GM19397 (cell line): ENCODE data around the gene TMEM178B.
"Not testable (repeated sequence)": the region's sequence is repeated elsewhere in the genome, so short reads cannot be mapped to it uniquely, and the experiment has no call there.

Experiments used
- ATAC-seq: cut with Tn5 transposase; IDR thresholded peaks from one replicate; pipeline ENCODE4 v1.9.1; 2021; ENCODE audit warnings: mild to moderate bottlenecking, moderate library complexity; ENCODE audit not compliant: unreplicated experiment

The TMEM178B gene

DNA sequence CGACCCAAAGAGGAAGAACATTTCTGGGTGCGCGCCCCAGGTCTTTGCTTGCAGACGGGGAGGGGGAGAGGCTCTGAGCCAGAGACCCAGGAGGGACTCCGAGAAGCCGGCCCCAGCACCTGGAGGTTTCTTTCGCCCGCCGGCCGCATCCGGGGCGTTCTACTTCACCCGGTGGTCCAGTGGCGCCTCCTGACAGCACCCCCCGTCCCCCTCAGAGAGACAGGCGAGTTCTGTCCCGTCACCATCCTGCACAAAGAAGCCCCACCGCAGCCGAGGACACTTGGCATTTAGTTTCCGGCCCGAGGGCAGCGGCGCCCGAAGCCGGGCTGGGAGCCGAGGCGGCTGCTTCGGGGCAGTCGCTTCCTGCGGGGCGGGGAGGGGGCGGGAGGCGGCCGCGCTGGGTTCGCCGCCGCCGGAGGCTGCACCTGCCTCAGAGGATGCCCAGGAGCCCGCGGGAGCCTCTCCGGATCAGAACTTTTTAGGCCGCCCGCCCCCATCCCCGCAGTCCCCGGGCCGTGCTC lies at the start of gene TMEM178B:
Gene TMEM178B (plus strand): TSS at position 424 of the 521 bp plus-strand sequence.
- no peak for ATAC-seq

DNA sequence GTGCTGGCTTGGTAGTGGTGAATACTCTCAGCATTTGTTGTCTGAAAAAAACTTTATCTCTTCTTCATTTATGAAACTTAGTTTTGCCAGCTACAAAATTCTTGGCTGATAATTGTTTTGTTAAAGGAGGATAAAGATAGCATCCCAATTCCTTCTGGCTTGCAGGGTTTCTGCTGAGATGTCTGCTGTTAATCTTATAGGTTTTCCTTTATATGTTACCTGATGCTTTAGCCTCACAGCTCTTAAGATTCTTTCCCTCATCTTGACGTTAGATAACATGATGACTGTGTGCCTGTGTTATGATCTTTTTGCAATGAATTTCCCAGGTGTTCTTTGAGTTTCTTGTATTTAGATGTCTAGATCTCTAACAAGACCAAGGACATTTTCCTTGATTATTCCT lies 49.2 kb upstream of the TMEM178B start:
- ATAC-seq = no peak

GRCh38 chr7:141027043-141027442 lies 46.8 kb upstream of the TMEM178B start:
- ATAC-seq = no peak

DNA sequence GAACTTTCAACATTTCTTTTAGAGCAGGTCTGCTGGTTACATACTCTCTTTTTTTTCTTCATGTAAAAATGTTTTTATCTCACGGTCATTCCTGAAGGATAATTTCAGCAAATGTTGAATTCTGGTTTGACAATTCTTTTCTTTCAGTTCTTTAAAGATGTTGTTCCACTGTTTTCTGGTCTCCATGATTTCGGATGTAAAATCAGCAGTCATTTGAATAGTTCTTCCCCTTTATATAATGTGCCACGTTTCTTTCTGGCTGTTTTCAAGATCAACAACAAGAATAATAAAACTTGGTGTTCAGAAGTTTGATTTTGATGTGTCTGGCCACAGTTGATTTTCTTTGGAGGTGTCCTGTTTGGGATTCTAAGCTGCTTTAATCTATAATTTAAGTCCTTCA lies 45.1 kb upstream of the TMEM178B start:
- ATAC-seq = no peak

DNA sequence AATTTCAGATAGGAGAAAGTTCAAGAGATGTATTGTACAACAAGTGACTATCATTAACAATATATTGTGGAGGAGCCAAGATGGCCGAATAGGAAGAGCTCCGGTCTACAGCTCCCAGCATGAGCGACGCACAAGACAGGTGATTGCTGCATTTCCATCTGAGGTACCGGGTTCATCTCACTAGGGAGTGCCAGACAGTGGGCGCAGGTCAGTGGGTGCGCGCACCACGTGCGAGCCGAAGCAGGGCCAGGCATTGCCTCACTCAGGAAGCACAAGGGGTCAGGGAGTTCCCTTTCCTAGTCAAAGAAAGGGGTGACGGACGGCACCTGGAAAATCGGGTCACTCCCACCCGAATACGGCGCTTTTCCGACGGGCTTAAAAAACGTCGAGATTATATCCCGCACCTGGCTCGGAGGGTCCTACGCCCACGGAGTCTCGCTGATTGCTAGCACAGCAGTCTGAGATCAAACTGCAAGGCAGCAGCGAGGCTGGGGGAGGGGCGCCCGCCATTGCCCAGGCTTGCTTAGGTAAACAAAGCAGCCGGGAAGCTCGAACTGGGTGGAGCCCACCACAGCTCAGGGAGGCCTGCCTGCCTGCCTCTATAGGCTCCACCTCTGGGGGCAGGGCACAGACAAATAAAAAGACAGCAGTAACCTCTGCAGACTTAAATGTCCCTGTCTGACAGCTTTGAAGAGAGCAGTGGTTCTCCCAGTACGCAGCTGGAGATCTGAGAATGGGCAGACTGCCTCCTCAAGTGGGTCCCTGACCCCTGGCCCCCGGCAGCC lies 41.1 kb upstream of the TMEM178B start:
- ATAC-seq = not testable (repeated sequence)

DNA sequence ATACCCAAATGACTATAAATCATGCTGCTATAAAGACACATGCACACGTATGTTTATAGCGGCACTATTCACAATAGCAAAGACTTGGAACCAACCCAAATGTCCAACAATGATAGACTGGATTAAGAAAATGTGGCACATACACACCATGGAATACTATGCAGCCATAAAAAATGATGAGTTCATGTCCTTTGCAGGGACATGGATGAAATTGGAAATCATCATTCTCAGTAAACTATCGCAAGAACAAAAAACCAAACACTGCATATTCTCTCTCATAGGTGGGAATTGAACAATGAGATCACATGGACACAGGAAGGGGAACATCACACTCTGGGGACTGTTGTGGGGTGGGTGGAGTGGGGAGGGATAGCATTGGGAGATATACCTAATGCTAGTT lies 35.8 kb upstream of the TMEM178B start:
- ATAC-seq = not testable (repeated sequence)

DNA sequence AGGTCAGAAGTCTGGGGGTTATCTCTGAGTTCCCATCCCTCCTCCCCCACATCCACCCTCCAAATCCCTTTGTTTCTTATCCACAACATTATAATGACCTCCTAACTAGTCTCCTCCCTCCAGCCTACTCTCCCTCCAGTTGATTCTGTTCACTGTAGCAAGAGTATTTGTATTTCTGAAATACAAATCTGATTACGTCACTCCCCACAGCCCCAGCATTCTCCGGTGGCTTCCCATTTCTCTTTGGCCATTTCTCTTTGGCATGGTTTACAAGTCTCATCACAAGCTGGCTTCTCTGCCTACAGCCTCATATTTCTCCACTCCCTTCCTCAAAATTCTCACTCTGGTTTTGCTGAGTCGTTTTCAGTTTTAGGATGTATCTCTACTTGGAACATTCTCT lies 34.5 kb upstream of the TMEM178B start:
- ATAC-seq = no peak

DNA sequence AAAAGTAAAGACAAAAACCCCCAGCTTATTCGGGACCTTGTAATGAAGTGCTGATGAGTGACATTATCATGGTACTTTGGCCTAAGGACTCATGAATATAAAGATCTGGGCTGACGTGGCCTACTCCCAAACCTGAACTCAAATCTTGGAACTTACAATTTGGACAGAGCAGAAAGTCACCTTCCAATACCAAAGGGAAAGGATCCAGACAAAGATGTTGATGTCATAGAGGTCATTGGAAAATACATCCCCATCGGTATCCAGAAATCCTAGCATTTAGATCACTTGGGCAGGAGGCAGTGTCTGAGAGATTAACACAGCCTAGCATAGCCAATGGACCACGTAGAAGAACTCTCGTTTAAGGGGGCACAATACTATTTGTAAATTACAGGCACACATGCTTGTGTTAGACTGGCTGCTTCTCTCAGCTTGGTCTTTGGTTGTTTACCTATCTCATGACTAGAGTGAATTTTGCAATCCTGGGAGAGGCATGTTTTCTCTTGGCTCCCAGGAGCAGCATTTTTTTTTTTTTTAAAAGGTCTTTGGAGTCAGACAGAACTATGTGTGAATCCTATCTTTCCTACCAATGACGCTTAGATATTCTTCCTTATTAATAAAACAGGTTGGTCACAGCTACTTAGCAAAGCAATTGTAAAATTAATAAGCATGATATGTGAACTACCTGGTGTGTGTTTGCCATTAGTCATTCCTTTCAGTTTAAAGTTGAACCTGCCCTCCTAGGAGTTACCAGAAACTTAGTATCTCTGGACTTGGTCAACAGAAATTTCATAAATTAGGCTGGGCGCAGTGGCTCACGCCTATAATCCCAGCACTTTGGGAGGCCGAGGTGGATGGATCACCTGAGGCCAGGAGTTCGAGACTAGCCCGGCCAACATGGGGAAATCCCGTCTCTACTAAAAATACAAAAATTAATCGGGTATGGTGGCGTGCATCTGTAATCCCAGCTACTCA lies 31.4 kb upstream of the TMEM178B start:
- ATAC-seq = no peak

DNA sequence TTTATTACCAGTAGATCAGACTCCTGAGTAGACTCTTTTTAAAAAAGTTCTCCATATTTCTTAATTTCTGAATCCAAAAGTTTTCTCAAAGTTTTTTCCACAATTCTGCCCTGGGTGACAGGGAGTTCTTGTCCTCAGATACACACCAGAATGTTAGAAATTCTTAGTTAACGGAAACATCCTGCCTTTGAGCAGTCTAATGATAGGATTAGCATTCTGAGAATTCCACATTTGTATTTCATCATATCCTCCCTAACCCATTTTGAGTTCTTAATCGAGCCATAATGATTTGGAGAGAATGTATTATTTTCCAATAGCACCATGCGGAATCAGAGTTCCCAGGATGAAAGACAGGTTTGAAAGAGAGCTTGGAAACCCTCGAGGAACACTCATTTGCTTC lies 30.2 kb upstream of the TMEM178B start:
- no peak for ATAC-seq

- no peak for ATAC-seq
These were observed 28.6 kb upstream of the TMEM178B start for GRCh38 chr7:141045126-141045841.

DNA sequence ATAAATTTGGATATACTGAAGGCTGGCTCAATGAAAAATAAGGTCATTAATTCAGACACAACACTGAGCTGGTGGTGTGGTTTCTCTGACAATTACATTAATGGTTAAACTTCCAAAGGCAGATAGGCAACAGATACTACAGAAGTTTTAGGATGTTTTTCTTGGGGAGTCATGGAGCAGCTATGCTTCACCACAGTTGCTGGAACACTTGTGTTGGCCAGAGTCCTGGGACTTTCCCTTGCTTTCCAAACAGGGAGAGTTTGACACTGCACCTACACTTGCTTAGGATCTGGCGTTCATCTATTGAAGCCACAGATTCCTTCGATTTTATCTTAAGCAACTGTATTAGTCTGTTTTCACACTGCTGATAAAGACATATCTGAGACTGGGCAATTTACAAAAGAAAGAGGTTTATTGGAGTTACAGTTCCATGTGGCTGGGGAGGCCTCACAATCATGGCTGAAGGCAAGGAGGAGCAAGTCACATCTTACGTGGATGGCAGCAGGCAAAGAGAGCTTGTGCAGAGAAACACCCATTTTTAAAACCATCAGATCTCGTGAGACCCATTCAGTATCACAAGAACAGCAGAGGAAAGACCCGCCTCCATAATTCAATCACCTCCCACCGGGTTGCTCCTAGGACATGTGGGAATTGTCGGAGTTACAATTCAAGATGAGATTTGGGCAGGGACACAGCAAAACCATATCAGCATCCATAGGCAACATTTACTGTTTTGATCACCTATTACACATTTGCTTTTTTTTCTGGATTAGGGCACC lies 27.8 kb upstream of the TMEM178B start:
- no peak for ATAC-seq

- no peak for ATAC-seq
These were observed 20.2 kb upstream of the TMEM178B start for GRCh38 chr7:141053626-141054025.

GRCh38 chr7:141055146-141055545 lies 18.7 kb upstream of the TMEM178B start:
- no peak for ATAC-seq

- no peak for ATAC-seq
These were observed 16.1 kb upstream of the TMEM178B start for GRCh38 chr7:141057788-141058187.

DNA sequence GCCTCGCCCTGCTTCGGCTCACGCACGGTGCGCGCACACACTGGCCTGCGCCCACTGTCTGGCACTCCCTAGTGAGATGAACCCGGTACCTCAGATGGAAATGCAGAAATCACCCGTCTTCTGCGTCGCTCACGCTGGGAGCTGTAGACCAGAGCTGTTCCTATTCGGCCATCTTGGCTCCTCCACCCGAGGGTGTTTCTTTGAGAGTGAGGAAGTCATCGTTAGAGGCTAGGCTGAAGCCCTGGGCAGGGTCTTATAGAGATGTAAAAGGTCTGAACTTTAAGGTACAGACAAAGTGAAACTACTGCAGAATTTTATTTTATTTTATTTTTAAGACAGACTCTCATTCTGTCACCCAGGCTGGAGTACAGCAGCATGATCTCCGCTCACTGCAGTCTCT lies 6.0 kb upstream of the TMEM178B start:
- ATAC-seq = not testable (repeated sequence)

GRCh38 chr7:141071260-141071854 lies 2.5 kb upstream of the TMEM178B start:
- no peak for ATAC-seq

DNA sequence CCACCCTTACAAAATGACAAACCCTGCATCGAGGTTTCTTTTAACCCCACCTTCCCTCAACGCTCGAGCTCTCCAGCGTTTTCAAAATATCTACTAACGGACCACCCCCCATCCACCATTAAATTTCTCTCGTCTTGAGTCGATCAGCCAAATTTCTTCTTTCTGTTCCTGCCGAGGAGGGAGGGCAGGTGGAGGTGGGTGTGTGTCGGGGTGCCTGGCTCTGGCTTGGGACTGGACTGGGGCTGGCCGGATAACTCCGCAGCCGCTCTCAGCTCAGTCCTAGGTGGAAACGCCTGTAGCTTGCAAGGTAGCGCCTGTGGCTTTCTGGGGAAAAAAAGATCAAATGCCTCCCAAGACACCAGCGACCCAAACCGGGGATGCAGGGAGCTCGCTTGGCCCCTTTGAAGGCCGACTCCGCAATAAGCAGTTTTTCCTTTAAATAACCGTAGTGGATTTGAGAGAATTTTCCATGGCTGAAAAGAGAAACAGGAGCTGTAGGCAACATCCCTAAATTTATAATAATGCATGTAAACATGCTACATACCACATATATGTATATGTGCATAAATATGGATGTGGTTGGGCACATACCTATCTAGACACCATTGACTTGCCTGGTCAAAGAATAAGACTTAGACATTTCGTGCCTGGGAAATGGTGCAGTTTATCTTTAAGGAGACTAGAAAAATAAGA lies 1.9 kb upstream of the TMEM178B start:
- no peak for ATAC-seq

DNA sequence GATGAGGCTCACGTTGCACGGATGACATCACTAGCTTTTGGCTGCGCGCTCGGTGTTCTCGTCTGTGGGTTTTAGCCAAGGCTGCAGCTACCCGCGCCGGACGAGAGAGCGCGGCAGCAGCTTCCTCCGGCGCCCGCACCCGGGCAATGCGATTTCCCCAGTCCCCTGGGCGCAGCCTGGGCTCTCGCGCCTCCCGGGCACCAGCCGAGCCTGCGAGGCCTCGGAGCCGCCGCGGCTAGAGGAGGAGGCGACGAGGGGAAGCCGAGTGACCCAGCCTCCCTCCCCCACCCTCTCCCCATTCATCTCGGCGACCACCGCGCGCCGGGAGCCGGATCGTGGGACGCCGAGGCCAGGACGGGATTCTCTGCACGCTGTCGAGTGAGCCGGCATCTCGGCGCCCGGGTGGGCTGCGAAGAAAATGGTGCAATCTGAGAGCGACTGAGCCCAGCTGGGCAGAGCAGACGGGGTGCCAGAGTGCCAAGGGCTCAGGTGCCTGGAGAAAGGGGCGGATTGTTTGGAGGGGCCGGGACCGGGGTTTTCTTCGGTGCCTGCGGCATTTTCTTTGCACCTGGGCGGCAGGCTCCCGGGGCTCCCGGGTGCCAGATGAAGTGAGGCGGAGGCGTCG lies 1.2 kb upstream of the TMEM178B start:
- no peak for ATAC-seq

DNA sequence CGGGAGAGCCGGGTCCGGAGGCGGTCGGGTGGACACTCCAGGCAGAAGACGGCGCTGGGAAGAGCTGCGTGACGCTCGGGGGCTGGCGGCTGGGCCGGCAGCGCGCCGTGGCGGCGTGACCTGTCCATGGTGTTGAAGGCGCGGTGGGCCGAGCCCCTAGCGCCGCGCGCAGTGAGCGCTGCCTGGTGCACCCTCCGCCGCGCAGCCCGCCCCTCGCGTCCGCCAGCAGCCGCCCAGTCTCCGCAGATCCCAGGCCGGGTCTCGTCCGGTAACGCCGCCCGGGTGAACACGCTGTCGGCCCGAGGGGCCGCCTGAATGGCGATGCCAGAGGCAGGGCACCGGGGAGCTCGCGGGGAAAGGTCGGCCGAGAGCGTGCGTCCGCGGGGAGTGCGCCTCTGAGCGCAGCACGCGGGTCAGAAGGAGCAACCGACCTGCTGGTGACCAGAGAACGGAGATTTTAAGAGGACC lies 657 bp upstream of the TMEM178B start:
- ATAC-seq = no peak
